ENCODE results near the gene AGXT.

The AGXT gene

DNA sequence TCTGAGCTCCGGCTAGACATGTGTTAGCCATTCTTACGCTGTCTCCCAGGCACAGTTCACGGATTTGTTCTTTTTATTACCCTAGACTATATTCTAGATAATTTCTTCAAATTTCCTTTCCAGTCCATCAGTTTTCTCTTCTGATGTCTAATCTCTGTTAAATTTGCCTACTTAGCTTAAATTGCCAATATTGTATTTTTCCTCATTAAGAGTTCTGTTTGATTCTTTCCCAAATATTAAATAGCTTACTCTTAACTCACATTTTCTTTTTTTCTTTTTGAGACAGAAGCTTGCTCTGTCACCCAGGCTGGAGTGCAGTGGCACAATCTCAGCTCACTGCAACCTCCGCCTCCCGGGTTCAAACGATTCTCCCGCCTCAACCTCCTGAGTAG is 58.8 kb downstream of the AGXT start:
- Histone ChIP-seq H3K36me3 (ENCODE audit: control insufficient read depth, insufficient read depth, low read length) (no peaks in the 10 kb centered on the region), H3K4me1 (ENCODE audit: control insufficient read depth, insufficient read depth, low read length, poor library complexity, severe bottlenecking) (no peaks in the 10 kb centered on the region), H3K4me3 (ENCODE audit: extremely low read depth, insufficient read depth, low read length, poor library complexity, severe bottlenecking) (no peak overlapping the region), H3K27ac (ENCODE audit: low read depth, low read length, severe bottlenecking) (no peak overlapping the region), H3K9me3 (ENCODE audit: control insufficient read depth, low read length) (no peaks in the 10 kb centered on the region)
- WGBS, 2 experiments (ENCODE audit: insufficient coverage in 2 of 2), result 90 to 95% methylated on average over 5 to 7 of the region's 7 CpGs

DNA sequence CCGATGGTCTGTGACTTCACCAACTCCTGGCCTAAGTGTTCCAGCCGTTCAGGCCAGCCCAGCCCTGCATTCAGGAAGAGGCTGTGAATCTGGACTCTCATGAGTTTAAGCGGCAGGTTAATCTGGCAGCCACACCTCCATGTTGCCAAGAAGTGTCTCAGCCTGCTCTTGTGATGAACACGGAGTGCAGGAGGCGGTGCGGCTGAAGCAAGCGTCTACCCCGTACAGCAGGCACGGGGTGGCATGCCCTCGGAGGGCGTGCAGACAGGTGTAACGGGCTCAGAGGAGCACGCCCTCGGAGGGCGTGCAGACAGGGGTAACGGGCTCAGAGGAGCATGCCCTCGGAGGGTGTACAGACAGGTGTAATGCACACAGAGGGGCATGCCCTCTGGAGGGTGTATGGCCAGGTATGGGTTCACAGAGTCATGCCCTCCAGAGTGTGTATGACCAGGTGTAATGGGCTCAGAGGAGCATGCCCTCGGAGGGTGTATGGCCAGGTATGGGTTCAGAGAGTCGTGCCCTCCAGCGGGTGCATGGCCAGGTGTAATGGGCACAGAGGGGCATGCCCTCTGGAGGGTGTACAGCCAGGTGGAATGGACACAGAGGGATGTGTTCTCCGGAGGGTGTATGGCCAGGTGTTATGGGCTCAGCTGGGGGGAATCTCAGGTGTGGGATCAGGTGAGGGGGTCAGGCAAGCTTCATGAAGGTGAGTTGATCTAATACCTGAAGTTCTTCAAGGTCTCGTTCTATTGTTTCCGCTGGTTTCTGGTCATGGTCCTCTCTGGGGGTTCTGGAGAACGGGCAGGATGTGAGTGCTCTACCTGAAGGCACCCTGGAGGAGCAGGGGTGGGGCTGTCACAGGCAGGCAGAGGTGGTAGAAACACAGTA is 60.1 kb downstream of the AGXT start:
- H3K27ac ChIP-seq (ENCODE audit: low read depth, low read length, severe bottlenecking), result no peak overlapping the region
- no peaks in the 10 kb centered on the region for H3K4me1 ChIP-seq (ENCODE audit: control insufficient read depth, insufficient read depth, low read length, poor library complexity, severe bottlenecking)
- H3K9me3 ChIP-seq (ENCODE audit: control insufficient read depth, low read length), result no peaks in the 10 kb centered on the region
- H3K36me3 ChIP-seq (ENCODE audit: control insufficient read depth, insufficient read depth, low read length), result no peaks in the 10 kb centered on the region
- 93 to 95% methylated on average over 19 to 20 of the region's 24 CpGs for WGBS, 2 experiments (ENCODE audit: insufficient coverage in 2 of 2)
- no peak overlapping the region for H3K4me3 ChIP-seq (ENCODE audit: extremely low read depth, insufficient read depth, low read length, poor library complexity, severe bottlenecking)

GRCh38 chr2:240929364-240930095 is 60.9 kb downstream of the AGXT start:
- H3K4me1 ChIP-seq (ENCODE audit: control insufficient read depth, insufficient read depth, low read length, poor library complexity, severe bottlenecking), result no peaks in the 10 kb centered on the region
- H3K36me3 ChIP-seq (ENCODE audit: control insufficient read depth, insufficient read depth, low read length), result no peaks in the 10 kb centered on the region
- WGBS, 2 experiments (ENCODE audit: insufficient coverage in 2 of 2), result 80 to 88% methylated on average over 3 to 4 of the region's 10 CpGs
- no peak overlapping the region for H3K27ac ChIP-seq (ENCODE audit: low read depth, low read length, severe bottlenecking)
- H3K4me3 ChIP-seq (ENCODE audit: extremely low read depth, insufficient read depth, low read length, poor library complexity, severe bottlenecking), result no peak overlapping the region
- no peaks in the 10 kb centered on the region for H3K9me3 ChIP-seq (ENCODE audit: control insufficient read depth, low read length)

Measured in mesodermal cell (in vitro differentiated cells).